GM12892 (cell line): ENCODE data around the gene HK3. TPM values are rescaled to one million over a fixed set of nuclear protein-coding genes. Genes with fewer than 3 reads are reported as not detected.

ENCODE experiments used
- DNase-seq: peaks from one replicate; pipeline ENCODE4 v3.0.0; 2011; ENCODE audit not compliant: insufficient read length
- FAIRE-seq: peaks from 2 replicates; lab custom pipeline; 2011; peaks lifted over from hg19 to GRCh38; lab: Jason Lieb, UNC
- POLR2A ChIP-seq: IDR thresholded peaks from 2 replicates; pipeline ENCODE4 v1.6.1; 2011; ENCODE audit warnings: low read depth, low read length, control low read depth
- POLR2AphosphoS5 ChIP-seq: IDR thresholded peaks from 2 replicates; pipeline ENCODE4 v1.6.1; 2011; ENCODE audit warnings: low read depth, low read length, control low read depth
- TAF1 ChIP-seq: IDR thresholded peaks from 2 replicates; pipeline ENCODE4 v1.6.1; 2011; ENCODE audit warnings: low read depth, mild to moderate bottlenecking, control low read depth, low read length, borderline replicate concordance
- polyA plus RNA-seq: library from polyadenylated mRNA; unstranded; fragments of >200 nt; gene quantifications from one replicate; pipeline ENCODE4 v1.2.1, GENCODE V29; 2012; ENCODE audit warnings: missing spikeins, inconsistent platforms; ENCODE audit not compliant: missing spikeins

HK3 gene
- 1.0 TPM for polyA plus RNA-seq

DNA sequence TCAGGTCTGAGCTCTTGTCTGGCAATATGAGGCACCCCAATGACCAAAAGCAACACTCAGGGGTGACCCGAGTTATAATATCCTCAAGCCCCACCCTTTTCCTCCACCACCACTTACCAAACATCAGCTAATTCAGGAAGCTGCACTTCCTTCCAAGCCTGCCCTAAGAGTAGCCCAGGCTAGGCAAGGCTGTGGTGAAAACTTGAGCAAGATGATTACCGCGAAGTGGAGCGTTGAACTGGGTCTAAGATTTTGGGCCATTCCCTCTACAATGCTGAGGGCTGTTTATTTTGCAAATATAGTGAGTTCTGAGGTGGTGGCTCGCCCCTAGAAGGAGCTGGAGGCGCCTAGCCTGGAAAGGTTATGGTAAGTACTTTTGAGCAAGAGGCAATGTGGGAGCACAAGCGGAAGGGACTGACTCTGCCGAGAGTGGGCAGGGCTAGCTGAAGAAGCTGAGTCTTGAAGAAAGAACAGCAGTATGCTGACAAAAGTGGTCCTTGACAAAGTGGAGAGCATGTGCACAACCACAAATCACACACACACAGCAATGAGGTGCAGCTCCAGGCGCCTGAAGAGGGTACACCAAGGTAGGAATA is at the start of gene HK3:
Gene HK3, minus strand, starts transcription at position 51 of the 596 bp plus-strand sequence. CDS start 3,187 bp downstream, outside the sequence.
- FAIRE-seq (no peak), DNase-seq (no peak)
- no peak for TF ChIP-seq POLR2AphosphoS5
- no peak for TF ChIP-seq POLR2A
- no peak for TF ChIP-seq TAF1

- no peak for FAIRE-seq
- no peak for TF ChIP-seq TAF1
- TF ChIP-seq POLR2A: no peak
- no peak for TF ChIP-seq POLR2AphosphoS5
- DNase-seq: no peak
These were observed 49.3 kb upstream of the HK3 start for GRCh38 chr5:176948458-176948857.

DNA sequence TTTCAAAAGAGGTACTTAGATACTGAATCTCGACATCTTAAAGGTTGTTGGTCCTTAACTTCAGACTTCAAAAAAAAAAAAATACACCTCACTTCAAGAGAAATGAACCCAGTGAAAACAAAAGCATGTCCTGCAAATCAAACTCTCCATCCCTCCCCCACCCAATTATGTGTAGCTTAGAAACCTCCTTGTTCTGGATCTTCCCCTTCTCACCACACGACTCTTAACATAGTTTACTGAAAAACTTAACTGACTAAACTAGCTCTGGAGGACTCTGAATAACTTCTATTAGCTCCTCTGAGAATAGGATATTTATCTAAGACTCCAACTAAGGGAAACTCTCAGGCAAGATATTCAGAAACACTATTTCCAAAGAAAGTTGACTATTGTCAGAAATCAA is 48.7 kb upstream of the HK3 start:
- no peak for FAIRE-seq
- DNase-seq: no peak
- TF ChIP-seq POLR2A: no peak
- no peak for TF ChIP-seq POLR2AphosphoS5
- TF ChIP-seq TAF1: no peak

- no peak for DNase-seq
- FAIRE-seq: no peak
- no peak for TF ChIP-seq POLR2A
- no peak for TF ChIP-seq POLR2AphosphoS5
- TF ChIP-seq TAF1: no peak
These were observed 45.1 kb upstream of the HK3 start for GRCh38 chr5:176944268-176944667.

DNA sequence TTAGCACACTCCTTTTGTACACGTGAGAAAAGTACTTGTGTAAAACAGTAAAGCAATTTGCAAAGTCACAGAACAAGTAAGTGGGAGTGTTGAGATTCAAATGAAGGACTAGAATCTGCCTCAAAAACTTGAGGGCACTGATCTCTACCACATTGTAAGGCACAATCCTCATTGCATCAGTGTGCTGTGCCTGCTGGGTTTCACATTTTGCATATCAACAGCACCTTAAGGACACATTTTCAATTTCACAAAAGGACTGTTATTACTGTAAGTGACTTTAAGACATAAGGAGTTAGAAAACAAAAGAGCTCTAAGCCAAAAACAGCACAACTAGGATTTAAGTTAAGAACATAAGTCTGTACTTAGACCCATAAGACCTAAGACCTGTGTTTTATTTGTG is 44.7 kb upstream of the HK3 start:
- FAIRE-seq (no peak), DNase-seq (no peak)
- TF ChIP-seq TAF1 (no peak), POLR2A (no peak), POLR2AphosphoS5 (no peak)

- DNase-seq (no peak), FAIRE-seq (no peak)
- TF ChIP-seq POLR2A: no peak
- no peak for TF ChIP-seq POLR2AphosphoS5
- TF ChIP-seq TAF1: no peak
These were observed 42.8 kb upstream of the HK3 start for GRCh38 chr5:176941951-176942350.

DNA sequence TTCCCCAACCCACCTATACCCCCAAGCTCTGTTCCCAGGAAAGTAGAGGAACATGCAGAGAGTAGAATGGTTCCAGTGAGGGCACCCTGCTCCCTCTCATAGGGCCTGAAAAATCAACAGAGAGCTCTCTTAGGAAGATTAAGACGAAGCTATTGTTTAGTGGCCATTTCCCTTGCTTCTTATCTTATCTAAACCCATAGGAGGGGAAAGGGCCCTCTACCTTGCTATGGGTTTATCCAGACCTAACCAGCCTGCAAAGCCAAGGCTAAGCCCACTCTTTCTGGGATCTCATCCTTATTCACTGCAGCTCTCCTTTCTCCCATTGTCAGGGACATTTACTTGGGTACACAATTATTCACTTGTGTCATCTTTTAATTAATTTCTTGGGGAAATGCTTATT is 39.3 kb upstream of the HK3 start:
- FAIRE-seq (no peak), DNase-seq (no peak)
- no peak for TF ChIP-seq POLR2AphosphoS5
- no peak for TF ChIP-seq TAF1
- no peak for TF ChIP-seq POLR2A

- TF ChIP-seq POLR2A (no peak), TAF1 (no peak), POLR2AphosphoS5 (no peak)
- no peak for FAIRE-seq
- no peak for DNase-seq
These were observed 35.9 kb upstream of the HK3 start for GRCh38 chr5:176935017-176935416.

GRCh38 chr5:176934309-176934930 is 35.3 kb upstream of the HK3 start:
- DNase-seq (no peak), FAIRE-seq (no peak)
- TF ChIP-seq POLR2AphosphoS5 (no peak), TAF1 (no peak), POLR2A (no peak)

GRCh38 chr5:176929654-176930053 is 30.5 kb upstream of the HK3 start:
- FAIRE-seq (no peak), DNase-seq (no peak)
- no peak for TF ChIP-seq TAF1
- TF ChIP-seq POLR2AphosphoS5: no peak
- no peak for TF ChIP-seq POLR2A

GRCh38 chr5:176927562-176927961 is 28.4 kb upstream of the HK3 start:
- DNase-seq (no peak), FAIRE-seq (no peak)
- no peak for TF ChIP-seq POLR2A
- no peak for TF ChIP-seq TAF1
- no peak for TF ChIP-seq POLR2AphosphoS5

GRCh38 chr5:176922817-176923216 is 23.7 kb upstream of the HK3 start:
- no peak for TF ChIP-seq POLR2AphosphoS5
- DNase-seq: no peak
- no peak for FAIRE-seq

GRCh38 chr5:176921714-176922113 is 22.6 kb upstream of the HK3 start:
- FAIRE-seq: no peak
- DNase-seq: no peak
- TF ChIP-seq POLR2AphosphoS5 (no peak), POLR2A (no peak), TAF1 (no peak)

DNA sequence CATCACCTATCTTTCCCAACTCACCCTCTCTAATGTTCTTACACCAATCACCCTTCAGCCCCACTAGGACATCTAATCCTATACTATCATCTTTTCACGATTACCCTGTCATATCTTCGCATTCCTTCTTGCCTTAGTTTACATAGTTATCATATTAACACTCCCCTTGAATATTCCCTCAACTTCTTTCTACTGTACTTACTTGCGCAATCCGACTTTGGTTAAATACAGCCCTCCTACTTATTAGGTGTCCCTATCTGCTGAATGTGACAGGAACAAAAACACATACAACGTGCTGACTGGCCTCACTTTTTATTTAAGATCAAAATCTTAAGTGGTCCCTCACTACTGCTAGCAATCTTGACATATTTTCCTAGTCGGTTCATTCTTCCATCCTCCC is 19.5 kb upstream of the HK3 start:
- FAIRE-seq (no peak), DNase-seq (no peak)
- TF ChIP-seq TAF1 (no peak), POLR2A (no peak), POLR2AphosphoS5 (no peak)
